Pancreas (tissue), 10 donors: ENCODE data around the gene MAPKBP1. TPM values are rescaled to one million over a fixed set of nuclear protein-coding genes. Genes with fewer than 3 reads are reported as not detected.
"Not testable (repeated sequence)": the region's sequence is repeated elsewhere in the genome, so short reads cannot be mapped to it uniquely, and the experiment has no call there.

Source experiments
- ATAC-seq, 4 donors: fragments of 200-7000 bp; cut with Tn5 transposase; one replicate each; pipeline versions ENCODE4 v1.8.0 to v1.9.1; 2020; ENCODE audit warnings: mild to moderate bottlenecking in 4 of 4, moderate library complexity in 4 of 4
- DNase-seq, 6 donors: peaks; one replicate each; pipeline ENCODE4 v3.0.0-alpha.2; 2020
- FAIRE-seq: peaks from 2 replicates; lab custom pipeline; 2012; peaks lifted over from hg19 to GRCh38; lab: Jason Lieb, UNC
- H3K27ac ChIP-seq, 4 donors: fragments of 200-600 bp; sonication (generic); 1 replicate in 3 of 4; 2 replicates in 1 of 4; pipeline versions ENCODE4 v1.5.0 to v1.8.0; 2020
- H3K27me3 ChIP-seq, 4 donors: fragments of 200-600 bp; one replicate each; pipeline ENCODE4 v1.8.0; 2021
- H3K36me3 ChIP-seq, 3 donors: fragments of 200-600 bp; sonication (generic) in 1 of 3; one replicate each; pipeline versions ENCODE4 v1.5.0 to v1.8.0; 2020 to 2021
- H3K4me1 ChIP-seq, 3 donors: fragments of 200-600 bp; one replicate each; pipeline ENCODE4 v1.8.0; 2021
- H3K4me3 ChIP-seq, 4 donors: fragments of 200-600 bp; sonication (generic) in 2 of 4; one replicate each; pipeline versions ENCODE4 v1.5.0 to v1.8.0; 2020 to 2021
- H3K9me3 ChIP-seq, 4 donors: fragments of 200-600 bp; one replicate each; pipeline ENCODE4 v1.8.0; 2021
- WGBS, 2 donors: extraction: QIAGEN DNeasy Blood & Tissue Kit; methylation state at CpG; one replicate each; pipeline ENCODE4 v1.1.7; 2013; 5-methylcytosine and 5-hydroxymethylcytosine counted together
- intact Hi-C, 3 donors: fragments of 100-400 bp; cut with DNase I; formaldehyde crosslinking; loops; one replicate each; pipeline versions ENCODE4 v1.11.1 to v1.14.2; 2022
- polyA plus RNA-seq, 2 donors: library from polyadenylated mRNA; stranded (reverse); fragments of 200-250 nt; gene quantifications; one replicate each; pipeline ENCODE4 v1.2.3, GENCODE V29; 2013
- total RNA-seq, 6 donors: library from RNA; stranded (reverse); fragmentation: NEBNext Ultra II Directional in 4 of 6; extraction: Animal tissue kit (Norgen Biotek cat#: 25700) in 4 of 6; gene quantifications; one replicate each; pipeline versions ENCODE4 v1.2.1 to v1.2.4, GENCODE V29; 2021 to 2023
- TF ChIP-seq, protein P1 (sequence below), 4 donors: fragments of 200-600 bp; sonication (generic) in 3 of 4; IDR thresholded peaks; one replicate each; pipeline versions ENCODE4 v1.5.0 to v1.8.0; 2021; ENCODE audit warnings: antibody characterized with exemption in 4 of 4
- donor health status: healthy with polysubstance abuse.
- donor health status: DM: no; HTN: no; CAD: no; lungs with moderate emphysema.
- donor health status: DM: no; HTN: no; CAD: no.
- donor health status: control.
- donor health status: control.
- donor health status: Bipolar disorder and iron deficiency.
- donor health status: DM: yes; HTN: yes; CAD: no.
- donor health status: DM: no; HTN: no; CAD: no.
- donor health status: DM: no; HTN: no; CAD: no.
- donor health status: DM: yes; HTN: yes; CAD: no.

The MAPKBP1 gene
- total and polyA plus RNA-seq, 8 donors = 5.3 to 19.2 (median 8.9) TPM

GRCh38 chr15:41827290-41827879 is 53.1 kb downstream of the MAPKBP1 start:
- TF ChIP-seq, protein P1, sequence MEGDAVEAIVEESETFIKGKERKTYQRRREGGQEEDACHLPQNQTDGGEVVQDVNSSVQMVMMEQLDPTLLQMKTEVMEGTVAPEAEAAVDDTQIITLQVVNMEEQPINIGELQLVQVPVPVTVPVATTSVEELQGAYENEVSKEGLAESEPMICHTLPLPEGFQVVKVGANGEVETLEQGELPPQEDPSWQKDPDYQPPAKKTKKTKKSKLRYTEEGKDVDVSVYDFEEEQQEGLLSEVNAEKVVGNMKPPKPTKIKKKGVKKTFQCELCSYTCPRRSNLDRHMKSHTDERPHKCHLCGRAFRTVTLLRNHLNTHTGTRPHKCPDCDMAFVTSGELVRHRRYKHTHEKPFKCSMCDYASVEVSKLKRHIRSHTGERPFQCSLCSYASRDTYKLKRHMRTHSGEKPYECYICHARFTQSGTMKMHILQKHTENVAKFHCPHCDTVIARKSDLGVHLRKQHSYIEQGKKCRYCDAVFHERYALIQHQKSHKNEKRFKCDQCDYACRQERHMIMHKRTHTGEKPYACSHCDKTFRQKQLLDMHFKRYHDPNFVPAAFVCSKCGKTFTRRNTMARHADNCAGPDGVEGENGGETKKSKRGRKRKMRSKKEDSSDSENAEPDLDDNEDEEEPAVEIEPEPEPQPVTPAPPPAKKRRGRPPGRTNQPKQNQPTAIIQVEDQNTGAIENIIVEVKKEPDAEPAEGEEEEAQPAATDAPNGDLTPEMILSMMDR (IDR thresholded peaks at IDR 0.05) = no peak
- H3K27ac ChIP-seq = no peak overlapping the region
- DNase-seq (peak in 2 of 6 donors; percentile 30 to 36), ATAC-seq (peak; percentile 3 to 12 (median 8)), FAIRE-seq (no peak)
- H3K9me3 ChIP-seq = no peaks in the 10 kb centered on the region
- intact Hi-C loops = no loop called here
- no peaks in the 10 kb centered on the region for H3K27me3 ChIP-seq
- peak overlapping the region; percentile 21 to 76 (median 51) for H3K4me3 ChIP-seq
- WGBS, 2 donors = 7 to 9% methylated on average over 36 to 37 of the region's 37 CpGs
- H3K4me1 ChIP-seq = peaks cover 5 to 7% (median 6%) of the 10 kb centered on the region in 3 donors
- peaks cover 0 to 4% (median 0%) of the 10 kb centered on the region in 3 donors for H3K36me3 ChIP-seq

- H3K36me3 ChIP-seq = no peaks in the 10 kb centered on the region
- peak within 1 kb of the TSS; percentile 72 to 76 (median 76) for H3K4me3 ChIP-seq
- DNase-seq (peak; percentile 94 to 99 (median 98)), FAIRE-seq (no peak), ATAC-seq (peak; percentile 95 to 98 (median 96))
- no peaks in the 10 kb centered on the region for H3K9me3 ChIP-seq
- WGBS, 2 donors = 0 to 1% methylated on average over 48 to 66 of the region's 66 CpGs
- TF ChIP-seq, protein P1 (IDR thresholded peaks at IDR 0.05) = no peak
- H3K4me1 ChIP-seq = peaks cover 5 to 7% (median 6%) of the 10 kb centered on the region in 3 donors
- no peaks in the 10 kb centered on the region for H3K27me3 ChIP-seq
- intact Hi-C loops = no loop called here
- H3K27ac ChIP-seq = peak within 1 kb of the TSS; percentile 65 to 73 (median 68)
These were observed 53.9 kb downstream of the MAPKBP1 start, which contains the start of gene JMJD7 for GRCh38 chr15:41827880-41828806. JMJD7 (plus strand) TSS chr15:41828092; CDS start chr15:41828125, 33 bp downstream.

GRCh38 chr15:41828807-41829141 is 54.5 kb downstream of the MAPKBP1 start:
- H3K27ac ChIP-seq = no peak overlapping the region
- H3K4me1 ChIP-seq = peaks cover 5 to 7% (median 6%) of the 10 kb centered on the region in 3 donors
- TF ChIP-seq, protein P1 (IDR thresholded peaks at IDR 0.05) = no peak
- no peaks in the 10 kb centered on the region for H3K9me3 ChIP-seq
- WGBS, 2 donors = 3 to 4% methylated on average over 6 of the region's 6 CpGs
- FAIRE-seq (no peak), ATAC-seq (peak in 1 of 4 donors; percentile 1), DNase-seq (no peak)
- H3K4me3 ChIP-seq = peak overlapping the region; percentile 72 to 76 (median 76)
- no peaks in the 10 kb centered on the region for H3K27me3 ChIP-seq
- no peaks in the 10 kb centered on the region for H3K36me3 ChIP-seq
- intact Hi-C loops = no loop called here

GRCh38 chr15:41829959-41830646 is 55.8 kb downstream of the MAPKBP1 start:
- DNase-seq (peak in 1 of 6 donors; percentile 56), FAIRE-seq (no peak), ATAC-seq (no peak)
- intact Hi-C loops = loop anchor here in 1 of 3 donors (5.0 kb wide), 1 partner anchor 37 kb away; no protein-coding TSS in a partner anchor
- H3K27ac ChIP-seq = no peak overlapping the region
- peaks cover 5 to 7% (median 6%) of the 10 kb centered on the region in 3 donors for H3K4me1 ChIP-seq
- H3K9me3 ChIP-seq = no peaks in the 10 kb centered on the region
- WGBS, 2 donors = 89 to 90% methylated on average over 13 of the region's 13 CpGs
- no peaks in the 10 kb centered on the region for H3K27me3 ChIP-seq
- TF ChIP-seq, protein P1 (IDR thresholded peaks at IDR 0.05) = no peak
- no peak overlapping the region for H3K4me3 ChIP-seq
- no peaks in the 10 kb centered on the region for H3K36me3 ChIP-seq

DNA sequence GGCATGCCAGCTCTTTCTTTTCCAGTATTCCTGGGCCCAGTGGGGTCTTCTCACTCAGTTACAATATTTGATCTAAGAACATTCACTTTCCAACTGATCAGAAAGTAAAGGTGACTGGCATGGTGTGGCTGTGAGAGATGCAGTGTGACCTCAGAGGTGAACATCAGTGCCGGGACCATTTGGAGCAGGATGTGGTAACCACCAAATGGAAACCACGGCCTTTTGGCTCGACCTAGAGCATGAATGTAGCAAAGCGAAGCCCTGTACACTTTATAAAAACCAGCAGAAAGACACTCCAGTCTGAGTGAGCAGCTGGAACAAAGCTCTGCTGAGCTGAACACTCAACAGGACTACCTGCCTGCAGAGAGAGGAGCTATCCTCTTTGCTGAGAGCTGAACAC is 57.0 kb downstream of the MAPKBP1 start:
- H3K9me3 ChIP-seq, H3K4me1 ChIP-seq, FAIRE-seq, H3K36me3 ChIP-seq, DNase-seq, ATAC-seq, H3K27me3 ChIP-seq, H3K4me3 ChIP-seq, H3K27ac ChIP-seq: not testable (repeated sequence)
- intact Hi-C loops = loop anchor here in 1 of 3 donors (5.0 kb wide), 1 partner anchor 36 kb away; no protein-coding TSS in a partner anchor
- WGBS, 2 donors = 80 to 86% methylated on average over 4 of the region's 4 CpGs
